Islet precursor cell (in vitro differentiated cells): ENCODE results near the gene PLGLB2.
A peak's percentile ranks its signal among the peaks of the same experiment; 100 is the strongest.
"Not testable (repeated sequence)": the region's sequence is repeated elsewhere in the genome, so short reads cannot be mapped to it uniquely, and the experiment has no call there.

ENCODE experiments used
- DNase-seq: peaks from one replicate; pipeline ENCODE4 v3.0.0-alpha.2; 2018

PLGLB2 gene

GRCh38 chr2:87747791-87748190 is at the start of gene PLGLB2:
TSS of gene PLGLB2 (plus strand) at chr2:87748087. CDS start at chr2:87748154, 67 bp downstream.
- not testable (repeated sequence) for DNase-seq

- DNase-seq: not testable (repeated sequence)
These were observed 43.1 kb upstream of the PLGLB2 start for GRCh38 chr2:87704572-87705323.

GRCh38 chr2:87708368-87708767 is 39.5 kb upstream of the PLGLB2 start:
- DNase-seq: not testable (repeated sequence)

GRCh38 chr2:87727940-87728599 is 19.8 kb upstream of the PLGLB2 start:
- not testable (repeated sequence) for DNase-seq

- DNase-seq: not testable (repeated sequence)
These were observed 7.0 kb upstream of the PLGLB2 start for GRCh38 chr2:87740928-87741327.

- DNase-seq: not testable (repeated sequence)
These were observed 5.3 kb upstream of the PLGLB2 start for GRCh38 chr2:87742393-87743108.

- DNase-seq: not testable (repeated sequence)
These were observed 4.2 kb upstream of the PLGLB2 start for GRCh38 chr2:87743638-87744037.

GRCh38 chr2:87745353-87745951 is 2.4 kb upstream of the PLGLB2 start:
- peak; percentile 55 for DNase-seq

- DNase-seq: not testable (repeated sequence)
These were observed 637 bp downstream of the PLGLB2 start for GRCh38 chr2:87748524-87748923.

GRCh38 chr2:87750560-87750959 is 2.7 kb downstream of the PLGLB2 start:
- DNase-seq: peak; percentile 42

- not testable (repeated sequence) for DNase-seq
These were observed 6.9 kb downstream of the PLGLB2 start for GRCh38 chr2:87754759-87755158.
